Measurements from ENCODE around the gene TMEM54.

- TF ChIP-seq ATF2 (tag by site-specific recombination; IDR thresholded peaks at IDR 0.05; ENCODE audit: low read depth) (no peak), CTCF (tag by site-specific recombination; IDR thresholded peaks at IDR 0.05) (no peak), REST (tag by site-specific recombination; IDR thresholded peaks at IDR 0.05) (no peak), ZNF670 (tag by site-specific recombination; IDR thresholded peaks at IDR 0.05; ENCODE audit: low read depth) (no peak)
Measured at GRCh38 chr1:32873484-32873883, 27.7 kb downstream of the TMEM54 start.

Data from HEK293 (cell line).